ENCODE measurements around the gene HSPA1A. TPM values are rescaled to one million over a fixed set of nuclear protein-coding genes. Genes with fewer than 3 reads are reported as not detected.

HSPA1A gene
- total and polyA plus RNA-seq, 9 of the 15 experiments (the other 6 are each of a cell fraction or from before 2014, with no cell fraction given), result 2.2 to 273 (median 107) TPM

- TF ChIP-seq ZC3H4 (CRISPR knock-in tag; IDR thresholded peaks at IDR 0.05; ENCODE audit: borderline replicate concordance), result peak; percentile 69
- peak; percentile 92 for TF ChIP-seq THAP7 (CRISPR knock-in tag; IDR thresholded peaks at IDR 0.05)
- TF ChIP-seq GATA2 (CRISPR knock-in tag; IDR thresholded peaks at IDR 0.05), result 0 out of 2 replicates have a peak, but pooled peaks have one; percentile 22
- TF ChIP-seq TEAD1 (CRISPR knock-in tag; IDR thresholded peaks at IDR 0.05), result peak; percentile 65 to 71; a peak in 3 of 4 replicates
- TF ChIP-seq, protein P1, sequence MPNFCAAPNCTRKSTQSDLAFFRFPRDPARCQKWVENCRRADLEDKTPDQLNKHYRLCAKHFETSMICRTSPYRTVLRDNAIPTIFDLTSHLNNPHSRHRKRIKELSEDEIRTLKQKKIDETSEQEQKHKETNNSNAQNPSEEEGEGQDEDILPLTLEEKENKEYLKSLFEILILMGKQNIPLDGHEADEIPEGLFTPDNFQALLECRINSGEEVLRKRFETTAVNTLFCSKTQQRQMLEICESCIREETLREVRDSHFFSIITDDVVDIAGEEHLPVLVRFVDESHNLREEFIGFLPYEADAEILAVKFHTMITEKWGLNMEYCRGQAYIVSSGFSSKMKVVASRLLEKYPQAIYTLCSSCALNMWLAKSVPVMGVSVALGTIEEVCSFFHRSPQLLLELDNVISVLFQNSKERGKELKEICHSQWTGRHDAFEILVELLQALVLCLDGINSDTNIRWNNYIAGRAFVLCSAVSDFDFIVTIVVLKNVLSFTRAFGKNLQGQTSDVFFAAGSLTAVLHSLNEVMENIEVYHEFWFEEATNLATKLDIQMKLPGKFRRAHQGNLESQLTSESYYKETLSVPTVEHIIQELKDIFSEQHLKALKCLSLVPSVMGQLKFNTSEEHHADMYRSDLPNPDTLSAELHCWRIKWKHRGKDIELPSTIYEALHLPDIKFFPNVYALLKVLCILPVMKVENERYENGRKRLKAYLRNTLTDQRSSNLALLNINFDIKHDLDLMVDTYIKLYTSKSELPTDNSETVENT (CRISPR knock-in tag; IDR thresholded peaks at IDR 0.05), result peak; percentile 96
- TF ChIP-seq KAT2B (IDR thresholded peaks at IDR 0.05; ENCODE audit: low read depth, low read length), result peak; percentile 93
- 0 out of 2 replicates have a peak, but pooled peaks have one; percentile 74 for TF ChIP-seq DNMT1 (IDR thresholded peaks at IDR 0.05)
- TF ChIP-seq BCOR (IDR thresholded peaks at IDR 0.05), result peak; percentile 95
- peak; percentile 73; the same call in 1 of the 2 replicates for TF ChIP-seq BACH1 (tag; IDR thresholded peaks at IDR 0.05)
- TF ChIP-seq, protein P2, sequence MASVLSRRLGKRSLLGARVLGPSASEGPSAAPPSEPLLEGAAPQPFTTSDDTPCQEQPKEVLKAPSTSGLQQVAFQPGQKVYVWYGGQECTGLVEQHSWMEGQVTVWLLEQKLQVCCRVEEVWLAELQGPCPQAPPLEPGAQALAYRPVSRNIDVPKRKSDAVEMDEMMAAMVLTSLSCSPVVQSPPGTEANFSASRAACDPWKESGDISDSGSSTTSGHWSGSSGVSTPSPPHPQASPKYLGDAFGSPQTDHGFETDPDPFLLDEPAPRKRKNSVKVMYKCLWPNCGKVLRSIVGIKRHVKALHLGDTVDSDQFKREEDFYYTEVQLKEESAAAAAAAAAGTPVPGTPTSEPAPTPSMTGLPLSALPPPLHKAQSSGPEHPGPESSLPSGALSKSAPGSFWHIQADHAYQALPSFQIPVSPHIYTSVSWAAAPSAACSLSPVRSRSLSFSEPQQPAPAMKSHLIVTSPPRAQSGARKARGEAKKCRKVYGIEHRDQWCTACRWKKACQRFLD (CRISPR knock-in tag; IDR thresholded peaks at IDR 0.05), result no peak
- peak; percentile 81; the same call in 1 of the 2 replicates for TF ChIP-seq ZNF449 (CRISPR knock-in tag; IDR thresholded peaks at IDR 0.05)
- peak; percentile 97 for TF ChIP-seq DMBX1 (CRISPR knock-in tag; IDR thresholded peaks at IDR 0.05; ENCODE audit: borderline replicate concordance)
- TF ChIP-seq CEBPB (tag; IDR thresholded peaks at IDR 0.05), result peak; percentile 90
- TF ChIP-seq YBX1 (IDR thresholded peaks at IDR 0.05), result no peak
- TF ChIP-seq, protein P3, sequence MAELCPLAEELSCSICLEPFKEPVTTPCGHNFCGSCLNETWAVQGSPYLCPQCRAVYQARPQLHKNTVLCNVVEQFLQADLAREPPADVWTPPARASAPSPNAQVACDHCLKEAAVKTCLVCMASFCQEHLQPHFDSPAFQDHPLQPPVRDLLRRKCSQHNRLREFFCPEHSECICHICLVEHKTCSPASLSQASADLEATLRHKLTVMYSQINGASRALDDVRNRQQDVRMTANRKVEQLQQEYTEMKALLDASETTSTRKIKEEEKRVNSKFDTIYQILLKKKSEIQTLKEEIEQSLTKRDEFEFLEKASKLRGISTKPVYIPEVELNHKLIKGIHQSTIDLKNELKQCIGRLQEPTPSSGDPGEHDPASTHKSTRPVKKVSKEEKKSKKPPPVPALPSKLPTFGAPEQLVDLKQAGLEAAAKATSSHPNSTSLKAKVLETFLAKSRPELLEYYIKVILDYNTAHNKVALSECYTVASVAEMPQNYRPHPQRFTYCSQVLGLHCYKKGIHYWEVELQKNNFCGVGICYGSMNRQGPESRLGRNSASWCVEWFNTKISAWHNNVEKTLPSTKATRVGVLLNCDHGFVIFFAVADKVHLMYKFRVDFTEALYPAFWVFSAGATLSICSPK (IDR thresholded peaks at IDR 0.05; ENCODE audit: borderline replicate concordance), result no peak; the same call in 1 of the 2 replicates
- TF ChIP-seq HIVEP1 (CRISPR knock-in tag; IDR thresholded peaks at IDR 0.05), result peak; percentile 89
- peak; percentile 99 for TF ChIP-seq GTF2F1 (IDR thresholded peaks at IDR 0.05; ENCODE audit: low read depth, low read length)
- TF ChIP-seq ELF2 (CRISPR knock-in tag; IDR thresholded peaks at IDR 0.05), result peak; percentile 79; the same call in 1 of the 2 replicates
- TF ChIP-seq EP300 (IDR thresholded peaks at IDR 0.05; ENCODE audit: low read length), result peak; percentile 83
Observed at GRCh38 chr6:31834367-31835250, 19.3 kb downstream of the HSPA1A start (continued).
